ENCODE measurements around the gene ZNF12. TPM values are rescaled to one million over a fixed set of nuclear protein-coding genes. Genes with fewer than 3 reads are reported as not detected.

Gene ZNF12
- total and polyA plus RNA-seq, 2 of the 8 experiments (the other 6 are each of a cell fraction or from before 2014, with no cell fraction given), result 6.7 to 16.2 TPM

DNA sequence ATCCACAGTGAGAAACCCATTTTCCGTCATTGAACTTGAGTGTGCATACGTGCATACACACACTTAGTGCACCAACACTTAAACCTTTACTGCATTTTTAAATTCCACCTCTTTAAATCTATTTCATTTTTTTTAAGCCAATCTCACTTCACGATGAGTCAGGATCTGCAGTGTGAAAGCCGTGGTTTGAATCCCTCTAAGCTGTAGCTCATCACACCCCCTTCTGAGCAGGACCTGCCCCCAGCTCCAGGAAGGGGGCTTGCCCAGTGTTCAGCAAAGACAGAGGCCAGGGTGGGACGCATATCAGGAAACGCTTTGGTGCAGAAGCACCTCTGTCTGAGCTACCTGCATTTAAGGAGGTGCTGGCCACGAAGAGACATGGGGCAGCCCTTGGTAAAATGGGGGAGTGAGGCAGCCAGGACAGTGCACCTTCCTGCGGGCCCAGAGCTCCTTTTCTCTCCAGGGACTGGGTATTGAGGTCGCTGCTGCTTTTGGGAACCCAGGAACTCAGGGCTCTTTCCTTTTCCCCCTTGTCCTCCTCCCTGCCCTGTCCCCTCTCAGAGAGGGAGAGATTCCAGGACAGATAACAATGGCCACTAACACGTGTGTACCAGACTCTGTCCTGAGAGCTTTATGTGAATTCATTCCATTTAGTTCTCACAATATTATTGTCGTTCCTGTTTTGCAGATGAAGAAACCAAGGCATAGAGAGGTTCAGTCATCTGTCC, 48.0 kb downstream of the ZNF12 start:
- Histone ChIP-seq H3K79me1 (ENCODE audit: low read depth, low read length) (no peaks in the 10 kb centered on the region), H2AK5ac (ENCODE audit: low read depth, low read length) (no peak overlapping the region), H3K14ac (ENCODE audit: insufficient read length) (no peak overlapping the region), H3K4me3 (ENCODE audit: extremely low read depth in 1 of 4, insufficient read depth in 2 of 4, low read depth in 3 of 4, low read length in 4 of 4) (no peak overlapping the region), H4K20me1 (replicated peaks in 1 of 2; ENCODE audit: control insufficient read depth in 1 of 2, insufficient read depth in 2 of 2, low read length in 2 of 2) (peaks cover 0 to 2% of the 10 kb centered on the region in 2 experiments), H3K4me1 (replicated peaks in 1 of 4; ENCODE audit: control insufficient read depth in 3 of 4, insufficient read depth in 4 of 4, low read length in 3 of 4) (peaks cover 0 to 6% (median under 1%) of the 10 kb centered on the region in 4 experiments; a peak in 4 of 7 replicates), H2AFZ (ENCODE audit: low read length) (no peak overlapping the region), H4K91ac (replicated peaks; ENCODE audit: insufficient read length, low read length) (no peak overlapping the region), H3K79me2 (ENCODE audit: control insufficient read depth in 1 of 2, insufficient read depth in 2 of 2, low read length in 2 of 2) (no peaks in the 10 kb centered on the region), H2BK5ac (ENCODE audit: low read depth, low read length) (no peak overlapping the region), H3K36me3 (ENCODE audit: control insufficient read depth in 2 of 4, insufficient read depth in 4 of 4, low read length in 3 of 4) (peaks cover 0 to 9% (median 0%) of the 10 kb centered on the region in 4 experiments; a peak in 1 of 8 replicates), H3K27me3 (replicated peaks in 1 of 4; ENCODE audit: control insufficient read depth in 3 of 4, extremely low read depth in 1 of 4, insufficient read depth in 3 of 4, low read length in 3 of 4) (no peaks in the 10 kb centered on the region), H3K23me2 (ENCODE audit: low read depth, low read length) (no peaks in the 10 kb centered on the region), H3K56ac (replicated peaks; ENCODE audit: insufficient read length, low read depth, low read length) (no peak overlapping the region), H4K8ac (ENCODE audit: extremely low read depth, insufficient read depth, low read length) (no peak overlapping the region), H2BK15ac (ENCODE audit: low read length) (no peak overlapping the region), H3K23ac (ENCODE audit: insufficient read length) (no peak overlapping the region), H3K18ac (ENCODE audit: extremely low read depth, low read length) (no peak overlapping the region), H3K4me2 (ENCODE audit: insufficient read depth in 1 of 2, low read depth in 2 of 2, low read length in 2 of 2) (no peak overlapping the region), H3K9me3 (ENCODE audit: insufficient read depth in 2 of 2, low read depth in 1 of 2, low read length in 1 of 2) (no peaks in the 10 kb centered on the region), H3K4ac (replicated peaks; ENCODE audit: insufficient read length, low read depth, low read length) (no peak overlapping the region), H2BK20ac (ENCODE audit: low read length) (no peak overlapping the region), H4K5ac (ENCODE audit: insufficient read length, low read depth, low read length) (no peak overlapping the region), H2BK120ac (replicated peaks; ENCODE audit: low read depth, low read length) (no peak overlapping the region), H2BK12ac (ENCODE audit: low read depth, low read length) (no peak overlapping the region), H3K9ac (replicated peaks in 1 of 4; ENCODE audit: extremely low read depth in 1 of 4, low read depth in 3 of 4, low read length in 3 of 4) (no peak overlapping the region), H3K27ac (ENCODE audit: low read depth, low read length) (no peak overlapping the region)
- ChIA-PET POLR2A (ENCODE audit: partially characterized antibody) (interaction anchor here (0.6 to 2.3 kb wide), 3 partner anchors 9 to 55 kb away, joined by 3 to 7 read pairs (median 4); no protein-coding TSS in a partner anchor), CTCF (ENCODE audit: partially characterized antibody) (interaction anchor here (0.8 to 1.7 kb wide), 9 partner anchors 9 to 272 kb away, joined by 3 to 6 read pairs (median 3); no protein-coding TSS in a partner anchor)
- 70 to 100% methylated on average over 1 to 11 of the region's 11 CpGs for WGBS, 2 experiments (ENCODE audit: extremely low coverage in 1 of 2, insufficient coverage in 1 of 2, insufficient read length in 1 of 2, insufficient replicate concordance in 2 of 2, low coverage in 1 of 2, low lambda C conversion rate in 2 of 2, missing lambda C conversion rate in 1 of 2)
- DNase-seq (ENCODE audit: low read depth in 1 of 2, low spot score in 2 of 2), result no peak
- no peak for FAIRE-seq
- no peak for TF ChIP-seq CHD1 (IDR thresholded peaks at IDR 0.05; ENCODE audit: low read depth, low read length)
- TF ChIP-seq NRF1 (IDR thresholded peaks at IDR 0.05; ENCODE audit: low read depth, low read length), result no peak
- no peak for TF ChIP-seq POLR2AphosphoS5 (IDR thresholded peaks at IDR 0.05; ENCODE audit: low read depth, low read length)
- TF ChIP-seq GABPA (IDR thresholded peaks at IDR 0.05; ENCODE audit: borderline replicate concordance, insufficient read depth, low read length), result no peak
- TF ChIP-seq RBBP5 (IDR thresholded peaks at IDR 0.05; ENCODE audit: borderline replicate concordance, low read depth, low read length), result no peak
- no peak for TF ChIP-seq SIX5 (IDR thresholded peaks at IDR 0.05; ENCODE audit: low read depth, low read length)
- TF ChIP-seq, protein P1, sequence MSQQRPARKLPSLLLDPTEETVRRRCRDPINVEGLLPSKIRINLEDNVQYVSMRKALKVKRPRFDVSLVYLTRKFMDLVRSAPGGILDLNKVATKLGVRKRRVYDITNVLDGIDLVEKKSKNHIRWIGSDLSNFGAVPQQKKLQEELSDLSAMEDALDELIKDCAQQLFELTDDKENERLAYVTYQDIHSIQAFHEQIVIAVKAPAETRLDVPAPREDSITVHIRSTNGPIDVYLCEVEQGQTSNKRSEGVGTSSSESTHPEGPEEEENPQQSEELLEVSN (IDR thresholded peaks at IDR 0.05), result no peak

Measured in H1 (cell line).